KBM-7 (cell line): ENCODE measurements around the gene TM2D3.
"Not testable (repeated sequence)": the region's sequence is repeated elsewhere in the genome, so short reads cannot be mapped to it uniquely, and the experiment has no call there.

Source experiments
- DNase-seq: peaks from one replicate; pipeline ENCODE4 v3.0.0-alpha.2; 2015
- in situ Hi-C: fragments of 300-500 bp; cut with MboI; formaldehyde crosslinking; loops from 2 replicates; pipeline ENCODE4 v1.14.3; 2020; ENCODE audit warnings: low sequenced_read_pairs, low pct_unique_long_range_greater_than_20kb, mixed read lengths

TM2D3 gene

GRCh38 chr15:101635944-101636727, 16.0 kb downstream of the TM2D3 start:
- in situ Hi-C loops: no loop called here
- DNase-seq: no peak

- in situ Hi-C loops: no loop called here
- no peak for DNase-seq
These were observed 18.8 kb downstream of the TM2D3 start for GRCh38 chr15:101633356-101633755.

- in situ Hi-C loops, DNase-seq: not testable (repeated sequence)
These were observed 25.5 kb downstream of the TM2D3 start for GRCh38 chr15:101626729-101627128.

GRCh38 chr15:101625980-101626379, 26.2 kb downstream of the TM2D3 start:
- DNase-seq: no peak
- in situ Hi-C loops: no loop called here

GRCh38 chr15:101625184-101625583, 27.0 kb downstream of the TM2D3 start:
- in situ Hi-C loops: no loop called here
- peak; percentile 58 for DNase-seq

- DNase-seq: no peak
These were observed 28.5 kb downstream of the TM2D3 start for GRCh38 chr15:101623367-101624304.

GRCh38 chr15:101621961-101622360, 30.2 kb downstream of the TM2D3 start:
- in situ Hi-C loops: no loop called here
- DNase-seq: no peak

More at GRCh38 chr15:101623367-101624304, 28.5 kb downstream of the TM2D3 start:
- in situ Hi-C loops: no loop called here

- no peak for DNase-seq
- in situ Hi-C loops: no loop called here
These were observed 31.5 kb downstream of the TM2D3 start for GRCh38 chr15:101620671-101621070.

- in situ Hi-C loops: no loop called here
These were observed 32.6 kb downstream of the TM2D3 start for GRCh38 chr15:101619615-101619865.

GRCh38 chr15:101618851-101619614, 33.1 kb downstream of the TM2D3 start:
- DNase-seq: no peak
- in situ Hi-C loops: no loop called here

More at GRCh38 chr15:101619615-101619865, 32.6 kb downstream of the TM2D3 start:
- no peak for DNase-seq

- in situ Hi-C loops: no loop called here
- no peak for DNase-seq
These were observed 34.1 kb downstream of the TM2D3 start for GRCh38 chr15:101618076-101618475.

- in situ Hi-C loops: no loop called here
- DNase-seq: no peak
These were observed 34.7 kb downstream of the TM2D3 start for GRCh38 chr15:101617390-101617965.

GRCh38 chr15:101615986-101616848, 36.0 kb downstream of the TM2D3 start:
- in situ Hi-C loops: no loop called here

GRCh38 chr15:101615414-101615985, 36.7 kb downstream of the TM2D3 start:
- no peak for DNase-seq
- in situ Hi-C loops: no loop called here

More at GRCh38 chr15:101615986-101616848, 36.0 kb downstream of the TM2D3 start:
- no peak for DNase-seq

GRCh38 chr15:101614761-101615160, 37.4 kb downstream of the TM2D3 start:
- in situ Hi-C loops: no loop called here
- DNase-seq: no peak

- DNase-seq: no peak
- in situ Hi-C loops: no loop called here
These were observed 38.1 kb downstream of the TM2D3 start for GRCh38 chr15:101614001-101614585.

- DNase-seq: no peak
These were observed 38.8 kb downstream of the TM2D3 start for GRCh38 chr15:101613130-101614000.

More at GRCh38 chr15:101613130-101614000, 38.8 kb downstream of the TM2D3 start:
- in situ Hi-C loops: no loop called here
